Osteoblast (primary cell): ENCODE measurements around the gene LRWD1. TPM values are rescaled to one million over a fixed set of nuclear protein-coding genes. Genes with fewer than 3 reads are reported as not detected.

Source experiments
- DNase-seq: peaks from one replicate; pipeline ENCODE4 v3.0.0; 2011; ENCODE audit warnings: low spot score, mixed read lengths; ENCODE audit not compliant: insufficient read length; ENCODE audit errors: missing footprints
- H2AFZ ChIP-seq: 2 replicates; pipeline ENCODE4 v1.6.0; 2011; ENCODE audit warnings: mild to moderate bottlenecking, low read length
- H3K27ac ChIP-seq: 2 replicates; pipeline ENCODE4 v1.5.1; 2011; ENCODE audit warnings: mild to moderate bottlenecking, low read depth, low read length, moderate library complexity
- H3K27me3 ChIP-seq: 2 replicates; pipeline ENCODE4 v1.6.0; 2012; ENCODE audit warnings: mild to moderate bottlenecking, control low read depth, inconsistent platforms, low read length, moderate library complexity; ENCODE audit not compliant: insufficient read depth
- H3K36me3 ChIP-seq: 2 replicates; pipeline ENCODE4 v1.5.1; 2011; ENCODE audit warnings: mild to moderate bottlenecking, low read length, control low read depth, moderate library complexity; ENCODE audit not compliant: insufficient read depth
- H3K4me1 ChIP-seq: 2 replicates; pipeline ENCODE4 v1.5.1; 2011; ENCODE audit warnings: mild to moderate bottlenecking, low read length, control low read depth, moderate library complexity; ENCODE audit not compliant: insufficient read depth
- H3K4me2 ChIP-seq: 2 replicates; pipeline ENCODE4 v1.6.0; 2011; ENCODE audit warnings: mild to moderate bottlenecking, low read length; ENCODE audit not compliant: insufficient read depth
- H3K4me3 ChIP-seq: fragments of 200-600 bp; sonication (generic); 3 replicates; pipeline ENCODE4 v1.5.1; 2012; ENCODE audit warnings: mild to moderate bottlenecking, low read length, inconsistent platforms; ENCODE audit not compliant: insufficient read depth
- H3K79me2 ChIP-seq: 2 replicates; pipeline ENCODE4 v1.6.0; 2012; ENCODE audit warnings: mild to moderate bottlenecking, low read length, control low read depth, inconsistent platforms; ENCODE audit not compliant: insufficient read depth
- H3K9me3 ChIP-seq: 2 replicates; pipeline ENCODE4 v1.5.1; 2011; ENCODE audit warnings: low read depth, low read length, control low read depth
- H4K20me1 ChIP-seq: 2 replicates; pipeline ENCODE4 v1.6.0; 2012; ENCODE audit warnings: mild to moderate bottlenecking, low read length, control low read depth; ENCODE audit not compliant: insufficient read depth
- CTCF ChIP-seq: IDR thresholded peaks from 2 replicates; pipeline ENCODE4 v1.5.1; 2011; ENCODE audit warnings: mild to moderate bottlenecking, low read depth, low read length, moderate library complexity; ENCODE audit errors: extremely low read depth
- total RNA-seq: library from RNA; depleted of rRNA; stranded (reverse); fragments of >200 nt; gene quantifications from 2 replicates; pipeline ENCODE4 v1.2.3, GENCODE V29; 2012

The LRWD1 gene
- 20.0 and 24.2 TPM in 2 replicates for total RNA-seq

GRCh38 chr7:102464577-102465280 is at the start of gene LRWD1, which contains the start of gene ALKBH4:
Gene LRWD1 (plus strand): TSS chr7:102464984. CDS start chr7:102465081, 97 bp downstream.
Gene ALKBH4 (minus strand): TSS chr7:102464863. CDS start chr7:102464836, 27 bp downstream.
- no peak for TF ChIP-seq CTCF
- Histone ChIP-seq H3K27me3 (no peaks in the 10 kb centered on the region), H3K9me3 (no peaks in the 10 kb centered on the region)

DNA sequence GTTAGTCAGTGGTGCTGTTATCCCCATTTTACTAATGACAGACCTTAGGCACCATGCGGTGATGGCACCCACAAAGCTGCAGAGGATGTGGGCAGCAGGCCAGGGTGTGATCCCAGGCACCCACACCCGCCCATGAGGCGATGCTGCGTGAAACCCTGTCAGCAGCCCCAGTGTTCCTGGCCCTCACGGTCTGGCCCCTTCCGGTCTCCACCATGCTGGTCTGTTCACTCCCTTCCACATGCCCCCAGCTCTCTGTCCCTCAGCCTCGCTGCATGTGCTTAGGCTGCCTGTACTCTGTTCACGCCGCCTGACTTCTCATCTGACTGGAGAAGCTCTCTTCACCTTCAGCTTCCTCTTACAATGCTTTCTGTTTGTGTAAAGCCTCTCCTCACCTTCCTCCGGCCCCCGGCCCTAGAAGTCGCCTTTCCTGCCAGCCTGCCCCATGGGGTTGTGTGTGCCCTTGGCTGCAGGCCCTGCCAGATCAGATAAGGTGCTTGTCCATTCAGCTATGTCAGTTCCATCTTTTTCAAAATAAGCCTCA is 49.0 kb upstream of the LRWD1 start:
- DNase-seq = no peak
- Histone ChIP-seq H2AFZ (no peak overlapping the region), H3K4me2 (no peak overlapping the region), H4K20me1 (peaks cover 14% of the 10 kb centered on the region), H3K79me2 (peaks cover 13% of the 10 kb centered on the region), H3K27me3 (no peaks in the 10 kb centered on the region), H3K4me1 (no peaks in the 10 kb centered on the region), H3K4me3 (no peak overlapping the region), H3K27ac (no peak overlapping the region), H3K9me3 (no peaks in the 10 kb centered on the region), H3K36me3 (peaks cover 53% of the 10 kb centered on the region)
- TF ChIP-seq CTCF = no peak

More at GRCh38 chr7:102464577-102465280, at the start of gene LRWD1, which contains the start of gene ALKBH4:
- Histone ChIP-seq H3K4me1 (peaks cover 13% of the 10 kb centered on the region), H3K4me2 (peak within 1 kb of the TSS; percentile 86), H3K4me3 (peak within 1 kb of the TSS; percentile 91), H4K20me1 (peaks cover 5% of the 10 kb centered on the region), H3K36me3 (no peaks in the 10 kb centered on the region), H3K27ac (peak within 1 kb of the TSS; percentile 70), H2AFZ (peak within 1 kb of the TSS; percentile 94), H3K79me2 (peaks cover 40% of the 10 kb centered on the region)
- peak; percentile 100 for DNase-seq

GRCh38 chr7:102416406-102416805 is 48.4 kb upstream of the LRWD1 start:
- Histone ChIP-seq H3K79me2 (peaks cover 13% of the 10 kb centered on the region), H2AFZ (no peak overlapping the region), H3K27ac (no peak overlapping the region), H3K36me3 (peaks cover 53% of the 10 kb centered on the region), H3K9me3 (no peaks in the 10 kb centered on the region), H3K4me1 (no peaks in the 10 kb centered on the region), H3K4me2 (no peak overlapping the region), H3K4me3 (no peak overlapping the region), H4K20me1 (peaks cover 14% of the 10 kb centered on the region), H3K27me3 (no peaks in the 10 kb centered on the region)
- DNase-seq = no peak
- TF ChIP-seq CTCF = no peak

GRCh38 chr7:102417105-102417504 is 47.7 kb upstream of the LRWD1 start:
- no peak for TF ChIP-seq CTCF
- Histone ChIP-seq H3K36me3 (peaks cover 47% of the 10 kb centered on the region), H3K27ac (no peak overlapping the region), H3K27me3 (no peaks in the 10 kb centered on the region), H3K79me2 (peaks cover 10% of the 10 kb centered on the region), H3K4me3 (no peak overlapping the region), H3K9me3 (no peaks in the 10 kb centered on the region), H2AFZ (no peak overlapping the region), H4K20me1 (peaks cover 13% of the 10 kb centered on the region), H3K4me2 (no peak overlapping the region), H3K4me1 (no peaks in the 10 kb centered on the region)
- DNase-seq = no peak
